Large intestine (tissue), 12 donors: ENCODE data around the gene DUSP9. TPM values are rescaled to one million over a fixed set of nuclear protein-coding genes. Genes with fewer than 3 reads are reported as not detected.

Experiments used
- DNase-seq, 2 donors: peaks; one replicate each; pipeline versions ENCODE4 v3.0.0 to v3.0.0-alpha.2; 2013
- H3K27ac ChIP-seq: one replicate; pipeline ENCODE4 v1.5.1; 2013; ENCODE audit warnings: low read length
- H3K27me3 ChIP-seq: 2 replicates; pipeline ENCODE4 v1.6.1; 2013; ENCODE audit warnings: low read length; ENCODE audit not compliant: control insufficient read depth, insufficient read depth
- H3K36me3 ChIP-seq: 2 replicates; pipeline ENCODE4 v1.6.1; 2013; ENCODE audit warnings: low read length; ENCODE audit not compliant: control insufficient read depth, insufficient read depth
- H3K4me1 ChIP-seq: one replicate; pipeline ENCODE4 v1.6.1; 2013; ENCODE audit warnings: low read length; ENCODE audit not compliant: control insufficient read depth, insufficient read depth
- H3K4me3 ChIP-seq: one replicate; pipeline ENCODE4 v1.5.1; 2013; ENCODE audit warnings: low read length
- H3K9me3 ChIP-seq: one replicate; pipeline ENCODE4 v1.6.1; 2013; ENCODE audit warnings: mild to moderate bottlenecking, low read depth, low read length, moderate library complexity; ENCODE audit not compliant: control insufficient read depth
- WGBS: methylation state at CpG from one replicate; pipeline ENCODE4 v1.1.5; 2013; ENCODE audit warnings: low lambda C conversion rate; ENCODE audit not compliant: insufficient coverage; 5-methylcytosine and 5-hydroxymethylcytosine counted together
- long read RNA-seq, 11 donors: transcript quantifications; one replicate each; lab custom pipeline, GENCODE V29; 2026
- polyA plus RNA-seq: library from polyadenylated mRNA; unstranded; fragments of 120-200 nt; gene quantifications from one replicate; pipeline ENCODE4 v1.2.1, GENCODE V29; 2013

The DUSP9 gene, protein sequence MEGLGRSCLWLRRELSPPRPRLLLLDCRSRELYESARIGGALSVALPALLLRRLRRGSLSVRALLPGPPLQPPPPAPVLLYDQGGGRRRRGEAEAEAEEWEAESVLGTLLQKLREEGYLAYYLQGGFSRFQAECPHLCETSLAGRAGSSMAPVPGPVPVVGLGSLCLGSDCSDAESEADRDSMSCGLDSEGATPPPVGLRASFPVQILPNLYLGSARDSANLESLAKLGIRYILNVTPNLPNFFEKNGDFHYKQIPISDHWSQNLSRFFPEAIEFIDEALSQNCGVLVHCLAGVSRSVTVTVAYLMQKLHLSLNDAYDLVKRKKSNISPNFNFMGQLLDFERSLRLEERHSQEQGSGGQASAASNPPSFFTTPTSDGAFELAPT
- 0.78 TPM for polyA plus RNA-seq
- long read RNA-seq, donor 1 = 0 reads
- long read RNA-seq, donor 2 = 0 reads
- long read RNA-seq, donor 3, partial matches to known transcripts = 0 of 3 reads
- long read RNA-seq, donor 3, other reads (novel, unspliced or antisense) = 0 of 3 reads
- long read RNA-seq, donor 4 = 0 reads
- long read RNA-seq, donor 5 = 0 reads
- long read RNA-seq, donor 6 = 0 reads
- long read RNA-seq, donor 7 = 0 reads
- long read RNA-seq, donor 8 = 0 reads
- long read RNA-seq, donor 9 = 0 reads
- long read RNA-seq, donor 10 = 0 reads
- long read RNA-seq, donor 11, partial matches to known transcripts = 0 of 1 reads
- long read RNA-seq, donor 11, other reads (novel, unspliced or antisense) = 0 of 1 reads

- H3K27ac ChIP-seq = no peak within 1 kb of the TSS
- no peaks in the 10 kb centered on the region for H3K36me3 ChIP-seq
- no CpG with 5 or more reads among the region's 53 CpGs for WGBS
- H3K9me3 ChIP-seq = peaks cover 11% of the 10 kb centered on the region
- peaks cover 11% of the 10 kb centered on the region for H3K4me1 ChIP-seq
- H3K27me3 ChIP-seq = peaks cover 60% of the 10 kb centered on the region
- H3K4me3 ChIP-seq = peak within 1 kb of the TSS; percentile 21
- DNase-seq = peak in 1 of 2 donors; percentile 53
Measured at GRCh38 chrX:153646620-153647373, at the start of gene DUSP9. Gene DUSP9 (plus strand): TSS chrX:153647203. CDS start chrX:153647954, 751 bp downstream.

- DNase-seq = peak in 1 of 2 donors; percentile 57
- Histone ChIP-seq H3K4me3 (peak within 1 kb of the TSS; percentile 59), H3K27me3 (no peaks in the 10 kb centered on the region), H3K9me3 (no peaks in the 10 kb centered on the region), H3K27ac (peak within 1 kb of the TSS; percentile 59), H3K4me1 (peaks cover 10% of the 10 kb centered on the region), H3K36me3 (peaks cover 7% of the 10 kb centered on the region)
- WGBS = no CpG with 5 or more reads among the region's 79 CpGs
Measured at GRCh38 chrX:153598541-153599191, 48.3 kb upstream of the DUSP9 start, which contains the start of gene CCNQ. Gene CCNQ (minus strand): TSS chrX:153599139. CDS start chrX:153599073, 66 bp downstream.

DNA sequence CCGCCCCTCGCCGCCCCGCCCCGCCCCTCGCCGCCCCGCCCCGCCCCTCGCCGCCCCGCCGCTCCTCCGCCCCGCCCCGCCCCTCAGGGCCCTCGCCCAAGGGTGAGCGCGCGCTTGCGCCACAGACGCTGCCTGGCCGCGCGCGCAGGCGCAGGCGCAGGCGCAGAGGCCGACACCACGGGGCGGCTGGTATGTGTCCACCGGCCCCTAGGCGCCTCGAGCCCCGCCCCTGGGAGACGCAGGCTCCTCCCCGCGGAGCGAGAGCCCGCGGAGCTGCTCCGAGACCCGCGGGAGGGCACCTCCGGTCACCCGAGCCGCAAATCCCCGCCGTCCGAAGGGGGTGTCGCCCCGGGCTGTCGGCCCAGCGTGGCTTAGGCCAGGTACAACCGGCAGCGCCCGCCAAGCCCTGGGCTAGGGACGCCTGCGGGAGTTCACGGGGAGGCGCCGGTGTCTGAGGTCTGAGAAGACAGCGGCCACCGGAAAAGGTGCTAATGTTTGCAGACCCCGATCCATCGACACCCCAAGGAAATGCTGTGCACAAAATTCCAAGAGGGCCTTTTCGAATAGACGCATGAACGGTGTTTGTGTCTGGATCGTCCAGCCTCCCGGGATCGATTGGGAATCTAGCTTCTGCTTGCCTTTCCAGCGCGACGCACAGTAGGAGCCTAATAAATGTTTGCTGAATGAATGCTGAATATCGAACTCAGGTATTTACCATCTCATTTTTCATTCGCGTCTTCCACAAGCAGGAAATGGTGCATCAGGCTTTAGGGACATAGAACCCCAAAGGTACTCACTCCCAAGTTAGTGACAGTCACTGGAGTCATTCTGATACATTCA is 47.6 kb upstream of the DUSP9 start:
- peak; percentile 90 to 93 for DNase-seq
- Histone ChIP-seq H3K4me3 (peak overlapping the region; percentile 59), H3K4me1 (peaks cover 10% of the 10 kb centered on the region), H3K9me3 (no peaks in the 10 kb centered on the region), H3K27ac (peak overlapping the region; percentile 59), H3K36me3 (no peaks in the 10 kb centered on the region), H3K27me3 (no peaks in the 10 kb centered on the region)
- no CpG with 5 or more reads among the region's 79 CpGs for WGBS

DNA sequence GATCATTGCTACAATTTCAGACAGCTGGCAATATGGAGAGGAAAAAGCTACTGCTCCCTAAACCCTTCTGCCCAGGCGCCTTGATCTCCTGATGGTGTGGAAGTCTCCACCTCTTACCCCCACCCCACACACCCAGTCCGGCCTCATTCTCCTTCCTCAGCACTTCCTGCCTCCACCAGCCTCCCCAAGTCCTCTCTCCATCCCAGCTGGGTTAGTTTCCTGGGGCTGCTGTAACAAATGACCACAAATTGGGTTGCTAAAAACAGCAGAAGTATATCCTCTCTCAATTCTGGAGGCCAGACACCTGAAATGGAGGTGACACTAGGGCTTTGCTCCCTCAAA is 47.0 kb upstream of the DUSP9 start:
- H3K27me3 ChIP-seq = no peaks in the 10 kb centered on the region
- H3K4me3 ChIP-seq = peak overlapping the region; percentile 59
- H3K9me3 ChIP-seq = no peaks in the 10 kb centered on the region
- no peak overlapping the region for H3K27ac ChIP-seq
- no peak for DNase-seq
- WGBS = no CpG with 5 or more reads among the region's 2 CpGs
- H3K4me1 ChIP-seq = peaks cover 10% of the 10 kb centered on the region
- no peaks in the 10 kb centered on the region for H3K36me3 ChIP-seq

GRCh38 chrX:153600921-153601320 is 46.1 kb upstream of the DUSP9 start:
- H3K27ac ChIP-seq = no peak overlapping the region
- H3K4me3 ChIP-seq = no peak overlapping the region
- H3K27me3 ChIP-seq = no peaks in the 10 kb centered on the region
- H3K36me3 ChIP-seq = no peaks in the 10 kb centered on the region
- H3K9me3 ChIP-seq = no peaks in the 10 kb centered on the region
- H3K4me1 ChIP-seq = peaks cover 10% of the 10 kb centered on the region
- no peak for DNase-seq
- WGBS = no CpG with 5 or more reads among the region's 7 CpGs

GRCh38 chrX:153601511-153602110 is 45.4 kb upstream of the DUSP9 start:
- H3K9me3 ChIP-seq = no peaks in the 10 kb centered on the region
- H3K4me3 ChIP-seq = no peak overlapping the region
- no peaks in the 10 kb centered on the region for H3K36me3 ChIP-seq
- no peaks in the 10 kb centered on the region for H3K27me3 ChIP-seq
- no peak overlapping the region for H3K27ac ChIP-seq
- no CpG with 5 or more reads among the region's 12 CpGs for WGBS
- H3K4me1 ChIP-seq = peaks cover 10% of the 10 kb centered on the region
- DNase-seq = no peak

DNA sequence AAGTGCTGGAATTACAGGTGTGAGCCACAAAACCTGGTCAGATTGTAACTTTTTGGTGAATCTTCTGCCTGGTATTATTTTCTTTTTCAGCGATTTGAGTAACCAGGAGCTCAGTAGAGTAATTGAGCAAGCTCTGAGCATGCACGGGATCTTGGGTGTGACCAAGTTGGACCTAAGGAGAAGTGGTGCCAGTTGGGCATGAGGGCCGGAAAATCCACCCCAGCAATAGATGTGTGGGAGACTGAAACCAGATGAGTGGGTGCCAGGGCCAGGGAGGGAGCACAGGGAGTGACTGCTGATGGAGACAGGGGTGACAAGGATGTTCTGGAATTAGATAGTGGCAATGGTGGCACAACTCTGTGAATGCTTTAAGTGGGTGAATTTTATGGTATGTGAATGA is 44.4 kb upstream of the DUSP9 start:
- no peaks in the 10 kb centered on the region for H3K27me3 ChIP-seq
- no peak overlapping the region for H3K27ac ChIP-seq
- DNase-seq = no peak
- no peak overlapping the region for H3K4me3 ChIP-seq
- peaks cover 10% of the 10 kb centered on the region for H3K4me1 ChIP-seq
- no peaks in the 10 kb centered on the region for H3K9me3 ChIP-seq
- no peaks in the 10 kb centered on the region for H3K36me3 ChIP-seq
- no CpG with 5 or more reads among the region's 3 CpGs for WGBS

DNA sequence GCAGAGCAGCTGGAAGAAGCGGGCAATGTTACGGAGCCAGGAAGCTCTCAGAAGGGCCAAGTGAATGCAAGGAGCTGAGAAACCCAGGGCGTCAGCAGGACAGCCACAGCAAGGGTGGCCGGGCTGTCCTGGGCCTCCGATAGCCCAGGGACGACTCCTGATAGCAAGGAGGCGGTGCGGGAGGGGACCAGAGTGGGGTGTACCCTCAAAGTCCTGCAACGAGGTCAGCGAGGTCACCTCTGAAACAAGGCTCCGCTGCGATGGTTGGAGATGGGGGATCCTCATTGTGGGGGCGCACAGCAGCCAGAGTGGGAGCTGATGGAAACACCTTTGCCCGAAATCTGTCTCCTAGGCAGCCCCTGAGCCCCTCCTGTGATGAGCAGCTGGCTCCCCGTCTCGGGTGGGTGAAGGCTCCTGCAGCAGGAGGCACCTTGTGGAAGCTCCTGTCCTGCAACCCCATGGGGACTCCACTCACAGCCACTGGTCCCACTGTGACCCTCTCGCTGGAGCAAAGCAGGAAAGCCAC is 43.8 kb upstream of the DUSP9 start:
- no peak overlapping the region for H3K27ac ChIP-seq
- no peak for DNase-seq
- peaks cover 10% of the 10 kb centered on the region for H3K4me1 ChIP-seq
- no CpG with 5 or more reads among the region's 17 CpGs for WGBS
- H3K27me3 ChIP-seq = no peaks in the 10 kb centered on the region
- H3K4me3 ChIP-seq = no peak overlapping the region
- H3K36me3 ChIP-seq = no peaks in the 10 kb centered on the region
- no peaks in the 10 kb centered on the region for H3K9me3 ChIP-seq
